ENCODE measurements around the gene JADE2.

GRCh38 chr5:134570365-134570758 is 44.9 kb downstream of the JADE2 start:
- TF ChIP-seq ELF4 (IDR thresholded peaks at IDR 0.05) (no peak), BHLHE40 (IDR thresholded peaks at IDR 0.05; ENCODE audit: borderline replicate concordance) (no peak)

Data from HEK293T (cell line).